UCSD-AML1 (cell line): ENCODE data around the gene C3.

ENCODE experiments used
- DNase-seq: peaks from one replicate; lab custom pipeline; 2025; ENCODE audit not compliant: unreplicated experiment; lab: John Stamatoyannopoulos, UW

The C3 gene

DNA sequence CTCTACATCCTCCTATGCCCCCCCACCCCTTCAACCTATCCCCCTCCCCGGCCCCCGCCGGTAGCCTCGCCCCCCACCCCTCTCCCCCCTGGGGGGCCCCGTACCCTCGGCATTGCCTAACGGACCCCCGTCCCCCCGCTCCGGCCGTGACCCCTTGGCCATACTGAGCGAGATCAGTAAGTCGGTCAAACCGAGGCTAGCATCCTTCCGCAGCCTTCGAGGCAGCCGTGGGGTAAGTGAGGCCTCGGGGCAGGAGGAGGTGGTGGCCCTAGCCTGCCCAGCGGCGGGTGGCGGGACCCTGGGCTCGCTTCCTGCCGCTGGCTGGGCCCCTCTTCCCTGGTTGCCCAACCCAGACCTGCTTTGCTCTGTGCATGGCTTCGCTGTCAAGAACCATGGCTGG is 25.5 kb upstream of the C3 start:
- DNase-seq = no peak

- DNase-seq = no peak
Measured at GRCh38 chr19:6744381-6745301, 24.2 kb upstream of the C3 start.

- no peak for DNase-seq
Measured at GRCh38 chr19:6743714-6744380, 23.4 kb upstream of the C3 start.

GRCh38 chr19:6743066-6743465 is 22.6 kb upstream of the C3 start:
- DNase-seq = no peak

- peak; percentile 36 for DNase-seq
Measured at GRCh38 chr19:6740589-6741343, 20.3 kb upstream of the C3 start.

GRCh38 chr19:6739883-6740588 is 19.6 kb upstream of the C3 start:
- no peak for DNase-seq

DNA sequence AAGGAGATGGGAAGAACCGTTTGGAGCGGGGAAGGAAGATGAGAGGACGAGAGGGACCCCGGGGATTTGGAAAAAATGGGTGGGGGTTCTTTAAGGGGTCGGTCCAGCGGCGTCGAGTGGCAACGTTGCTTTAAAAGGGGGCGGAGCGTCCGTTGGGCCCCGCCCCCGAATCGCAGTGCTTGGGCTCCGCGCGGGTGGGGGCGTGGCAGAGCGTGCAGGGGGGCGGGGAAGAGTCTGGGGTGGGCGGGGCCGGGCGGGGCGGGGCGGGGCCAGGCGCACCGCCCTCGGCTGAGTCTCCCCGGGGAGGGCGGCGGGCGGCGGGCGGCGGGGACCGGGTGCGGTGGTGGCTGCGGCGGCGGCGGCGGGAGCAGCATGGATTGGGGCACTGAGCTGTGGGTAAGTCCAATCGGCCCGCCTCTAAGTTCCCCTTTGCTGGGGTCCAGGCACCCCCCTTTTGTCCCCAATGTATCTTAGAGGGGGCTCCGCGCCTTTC is 19.0 kb upstream of the C3 start, which contains the start of gene TRIP10:
TSS of gene TRIP10 (plus strand) at position 291 of the 493 bp plus-strand sequence. CDS start at position 373, 82 bp downstream.
- DNase-seq = peak; percentile 88

DNA sequence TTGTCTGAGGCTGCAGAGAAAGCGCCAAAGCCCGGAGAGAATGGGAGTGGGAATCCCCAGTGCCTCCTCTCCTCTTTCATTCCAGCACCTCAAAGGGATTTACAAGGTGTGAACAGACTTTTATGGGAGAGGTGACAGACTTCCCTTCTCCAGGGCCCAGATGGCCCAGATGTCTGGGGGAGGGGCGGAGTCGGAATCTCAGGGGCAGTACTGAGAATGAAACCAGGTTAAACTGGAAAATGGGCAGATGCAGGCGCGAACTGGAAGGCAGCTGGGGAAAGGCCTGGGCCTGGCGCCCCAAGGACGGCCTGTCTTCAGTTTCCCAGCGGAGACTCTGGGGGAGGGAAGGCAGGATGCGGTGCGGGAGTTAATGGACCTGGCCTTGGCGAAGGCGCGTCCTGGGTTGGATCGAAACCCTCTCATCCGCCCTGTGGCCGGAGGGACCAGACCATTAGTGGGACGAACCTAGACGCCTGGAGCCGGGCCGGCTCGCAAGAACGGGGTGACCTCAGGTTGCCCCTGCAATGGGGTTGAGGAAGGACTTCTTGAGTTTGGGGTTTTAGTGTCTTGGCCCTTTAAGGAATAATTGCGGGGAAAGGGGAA is 18.4 kb upstream of the C3 start:
- no peak for DNase-seq

- peak; percentile 81 for DNase-seq
Measured at GRCh38 chr19:6737873-6738786, 17.7 kb upstream of the C3 start.

GRCh38 chr19:6737284-6737872 is 16.9 kb upstream of the C3 start, which contains the start of gene GPR108:
Gene GPR108 (minus strand): TSS chr19:6737580. CDS start chr19:6737576, 4 bp downstream.
- peak; percentile 100 for DNase-seq

GRCh38 chr19:6736917-6737283 is 16.4 kb upstream of the C3 start:
- DNase-seq = no peak

DNA sequence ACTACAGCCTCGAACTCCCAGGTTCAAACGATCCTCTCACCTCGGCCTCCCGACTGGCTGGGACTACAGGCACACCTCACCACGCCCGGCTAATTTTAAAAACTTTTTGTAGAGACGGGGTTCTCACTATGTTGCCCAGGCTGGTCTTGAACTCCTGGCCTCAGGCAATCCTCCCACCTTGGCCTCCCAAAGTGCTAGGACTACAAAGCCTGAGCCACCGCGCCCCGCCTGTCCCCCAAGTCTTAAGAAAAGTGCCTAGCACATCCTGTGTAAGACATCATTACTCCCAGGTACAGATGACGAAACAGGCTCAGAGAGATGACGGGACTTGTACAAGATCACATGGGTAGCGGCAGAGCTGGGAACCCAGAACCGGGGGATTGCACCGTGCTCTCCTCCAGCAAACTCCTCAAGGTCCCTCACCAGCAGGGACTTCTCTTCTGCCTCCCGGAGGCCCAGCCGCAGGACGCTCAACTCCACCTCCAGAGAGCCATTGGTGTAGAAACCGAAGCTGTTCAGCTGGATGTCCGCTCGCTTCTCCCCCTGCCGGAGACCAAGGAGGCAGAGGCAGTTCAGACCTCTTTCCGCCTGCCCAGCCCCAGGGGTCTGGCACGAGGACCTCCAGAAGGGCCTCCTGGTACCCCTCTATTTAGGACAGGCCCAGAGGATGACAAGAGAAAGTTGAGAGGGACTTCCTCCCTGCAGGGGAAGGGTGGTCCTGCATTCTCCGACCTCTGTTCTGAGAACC is 15.9 kb upstream of the C3 start:
- DNase-seq = peak; percentile 84

GRCh38 chr19:6735181-6735911 is 14.9 kb upstream of the C3 start:
- DNase-seq = no peak

GRCh38 chr19:6734096-6734696 is 13.7 kb upstream of the C3 start:
- DNase-seq = no peak

DNA sequence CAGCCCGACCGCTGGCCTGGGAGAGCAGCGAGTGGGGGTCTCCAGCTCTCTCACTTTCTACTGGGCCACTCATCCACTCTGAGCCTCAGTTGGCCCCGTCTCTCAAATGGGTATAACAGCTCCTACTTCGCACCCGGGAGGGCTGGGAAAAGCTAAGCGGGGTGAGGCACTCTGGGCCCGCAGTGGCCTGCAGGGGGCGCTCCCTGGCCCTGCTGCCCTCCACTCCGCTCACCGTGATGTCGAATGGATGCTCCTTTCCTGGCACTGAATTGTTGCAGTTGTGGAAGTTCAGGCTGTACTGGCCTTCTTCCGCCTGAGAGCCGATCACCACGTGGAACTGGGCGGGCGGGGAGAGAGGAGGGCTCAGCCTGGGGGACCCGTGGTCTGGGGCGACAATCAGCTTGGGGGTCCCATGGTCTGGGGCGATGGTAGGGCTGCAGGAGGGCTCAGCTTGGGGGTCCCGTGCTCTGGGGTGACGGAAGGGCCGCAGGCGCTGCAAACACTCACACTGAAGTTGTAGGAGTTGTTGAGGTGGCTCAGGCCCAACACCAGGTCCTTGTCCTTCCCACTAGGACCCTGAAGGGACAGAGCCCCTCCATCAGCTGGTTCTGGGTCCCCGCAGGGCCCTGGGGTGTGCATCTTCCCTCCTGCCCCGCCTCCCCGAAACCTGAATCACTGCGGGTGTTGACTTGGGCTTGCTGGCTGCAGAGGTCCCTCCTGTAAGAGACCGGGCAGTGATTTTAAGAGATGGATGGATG is 13.1 kb upstream of the C3 start:
- DNase-seq = no peak

DNA sequence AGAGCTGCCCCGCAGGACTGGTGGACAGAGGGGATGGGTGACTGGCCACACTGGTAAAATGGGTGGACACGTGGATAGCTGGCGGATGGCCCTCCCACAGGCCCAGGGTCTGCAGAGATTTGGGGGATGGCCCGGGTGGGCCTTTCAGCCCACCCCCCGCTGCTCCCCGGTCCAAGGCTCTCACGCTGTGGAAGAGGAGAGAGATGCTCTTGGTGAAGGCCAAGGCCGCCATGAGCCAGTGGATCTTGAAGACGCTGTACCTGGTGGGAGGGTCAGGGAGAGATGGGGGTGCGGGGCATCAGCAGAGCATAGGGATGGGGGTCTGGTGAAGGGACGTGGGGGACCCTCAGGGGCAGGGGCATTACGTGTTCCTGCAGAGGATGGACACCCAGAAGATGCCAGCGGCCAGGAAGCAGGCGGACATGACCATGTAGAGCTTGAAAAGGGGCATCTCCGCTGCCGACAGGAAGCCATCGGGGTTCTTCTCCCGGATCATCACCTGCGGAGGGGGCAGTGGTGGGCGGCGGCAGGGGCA is 12.4 kb upstream of the C3 start:
- DNase-seq = no peak
